ENCODE data around the gene NTMT1.
"Not testable (repeated sequence)": the region's sequence is repeated elsewhere in the genome, so short reads cannot be mapped to it uniquely, and the experiment has no call there.

Gene NTMT1, protein sequence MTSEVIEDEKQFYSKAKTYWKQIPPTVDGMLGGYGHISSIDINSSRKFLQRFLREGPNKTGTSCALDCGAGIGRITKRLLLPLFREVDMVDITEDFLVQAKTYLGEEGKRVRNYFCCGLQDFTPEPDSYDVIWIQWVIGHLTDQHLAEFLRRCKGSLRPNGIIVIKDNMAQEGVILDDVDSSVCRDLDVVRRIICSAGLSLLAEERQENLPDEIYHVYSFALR

GRCh38 chr9:129626079-129626624, at the start of gene NTMT1:
Gene NTMT1 (plus strand): TSS chr9:129626163. CDS start chr9:129632704, 6,541 bp downstream.
- DNase-seq = peak; percentile 99

GRCh38 chr9:129576546-129577543, 49.1 kb upstream of the NTMT1 start:
- DNase-seq = no peak

DNA sequence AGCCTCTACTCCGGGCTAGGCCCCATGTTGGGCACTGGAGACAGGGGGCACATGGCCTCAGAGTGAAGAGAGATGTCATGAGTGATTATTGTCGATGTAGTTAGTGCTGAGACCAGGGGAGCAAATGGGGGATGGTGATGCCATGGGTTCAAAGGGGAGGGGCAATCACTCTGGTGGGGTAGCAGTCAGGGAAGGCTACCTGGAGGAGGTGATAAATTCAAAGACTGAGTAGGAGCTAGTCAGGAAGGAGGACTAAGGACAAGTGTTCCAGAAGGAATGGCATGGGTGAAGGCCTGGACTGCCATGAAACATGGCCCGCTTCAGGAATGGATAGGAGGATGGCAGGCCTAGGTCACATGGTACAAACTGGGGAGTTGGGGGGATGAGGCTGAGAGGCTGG, 46.7 kb upstream of the NTMT1 start:
- no peak for DNase-seq

DNA sequence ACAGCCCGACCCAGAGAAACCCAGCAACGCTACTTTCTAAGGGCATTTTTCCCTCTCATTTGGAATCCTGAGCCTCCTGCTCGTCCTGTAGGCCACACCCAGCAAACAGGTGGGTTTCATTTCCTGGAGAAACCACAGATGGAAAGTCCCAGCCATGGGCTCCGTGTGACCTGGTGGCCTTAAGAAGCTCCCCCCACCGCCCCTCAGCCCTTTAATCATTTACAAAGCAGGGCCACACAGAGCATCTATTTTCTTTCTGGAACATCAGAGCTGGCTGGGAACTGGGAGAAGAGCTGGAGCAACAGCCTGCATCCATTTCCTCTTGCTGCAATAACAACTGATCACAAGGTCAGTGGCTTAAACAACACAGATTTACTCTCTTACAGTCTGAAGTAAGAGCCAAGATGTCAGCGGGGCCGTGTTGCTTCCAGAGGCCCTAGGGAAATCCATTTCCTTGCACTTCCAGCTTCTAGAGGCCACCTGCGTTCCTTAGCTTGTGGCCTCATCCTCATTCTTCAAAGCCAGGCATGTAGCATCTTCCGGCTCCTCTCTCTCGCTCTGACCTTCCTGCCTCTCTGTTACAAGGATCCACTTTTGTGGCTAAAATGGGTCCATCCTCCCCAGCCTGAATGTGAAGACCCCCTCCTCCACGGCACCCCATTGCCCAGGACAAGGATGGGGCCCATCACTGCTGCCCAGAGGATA, 45.6 kb upstream of the NTMT1 start:
- DNase-seq = no peak

- DNase-seq = no peak
These were observed 44.3 kb upstream of the NTMT1 start for GRCh38 chr9:129581505-129582189.

- no peak for DNase-seq
These were observed 43.1 kb upstream of the NTMT1 start for GRCh38 chr9:129582855-129583254.

DNA sequence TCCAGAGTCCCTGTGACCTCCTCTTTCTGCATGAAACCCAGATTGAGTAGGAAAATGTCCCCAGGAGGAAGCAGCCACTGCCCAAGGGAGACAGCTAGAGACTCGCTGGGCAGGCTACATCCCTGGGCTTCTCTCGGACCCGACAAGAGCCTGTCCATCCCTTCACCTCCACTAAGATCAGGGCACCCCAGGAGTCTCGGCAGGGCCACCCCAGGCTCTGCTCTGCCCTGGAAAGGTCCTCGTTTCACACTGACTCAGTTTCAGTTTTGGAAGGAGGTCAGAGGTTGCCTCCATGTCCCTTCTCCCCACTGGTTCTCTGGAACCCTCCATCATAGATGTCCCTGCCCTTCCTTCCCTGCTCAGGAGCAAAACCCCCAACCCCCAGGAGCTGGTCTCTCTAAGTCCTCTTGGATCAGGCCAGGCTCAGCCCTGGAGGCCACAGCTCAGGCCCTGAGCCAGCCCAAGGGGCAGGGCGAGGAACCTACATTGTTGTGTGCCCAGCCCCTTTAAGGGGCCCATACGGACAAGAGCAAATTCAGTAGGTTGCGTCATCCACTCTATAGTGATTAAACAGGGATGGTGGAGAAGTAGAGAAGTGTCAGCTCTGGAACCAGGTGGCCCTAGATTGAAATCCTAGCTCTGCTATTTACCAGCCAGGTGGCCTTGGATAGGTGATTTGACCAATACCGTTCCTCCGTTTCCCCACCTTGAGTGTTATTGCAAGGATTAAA, 42.5 kb upstream of the NTMT1 start:
- no peak for DNase-seq

GRCh38 chr9:129584136-129584535, 41.8 kb upstream of the NTMT1 start:
- DNase-seq = no peak

DNA sequence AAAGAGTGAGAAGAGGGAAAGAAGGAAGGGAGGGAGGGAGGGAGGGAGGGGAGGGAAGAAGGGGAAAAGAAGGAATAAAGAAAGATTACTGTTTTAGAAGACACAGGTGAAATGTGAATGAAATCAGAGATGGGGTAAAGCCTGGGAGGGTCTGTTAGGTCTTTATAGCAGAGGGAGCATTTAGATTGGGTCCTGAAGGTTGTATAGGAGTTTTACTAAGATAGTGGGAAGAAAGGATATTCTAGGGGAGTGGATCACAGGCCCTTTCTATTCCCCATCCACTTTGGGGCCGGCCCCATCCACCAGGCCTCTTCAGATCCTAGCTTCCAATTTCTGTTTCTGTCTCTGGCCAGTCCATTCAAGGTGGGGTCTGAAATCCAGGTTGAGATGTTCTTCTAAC, 40.6 kb upstream of the NTMT1 start:
- no peak for DNase-seq

DNA sequence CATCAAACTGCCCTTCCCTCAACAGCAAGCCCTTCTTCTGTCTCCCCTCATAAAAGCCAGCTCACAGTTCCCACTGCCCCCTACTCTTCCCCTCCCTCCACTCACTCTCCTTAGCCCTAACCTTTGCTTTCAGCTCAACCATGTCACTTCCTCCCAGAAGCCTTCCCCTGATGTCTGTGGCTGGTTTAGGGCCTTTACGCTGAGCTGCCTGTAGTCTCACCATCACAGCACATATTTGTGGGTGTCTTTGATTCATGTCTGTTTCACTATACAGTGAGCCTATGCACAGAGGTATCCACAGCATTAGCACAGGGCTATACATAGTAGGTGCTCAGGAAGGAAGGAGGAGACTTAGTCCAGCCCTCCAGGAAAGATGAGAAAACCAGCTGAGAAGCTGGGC, 39.7 kb upstream of the NTMT1 start:
- no peak for DNase-seq

DNA sequence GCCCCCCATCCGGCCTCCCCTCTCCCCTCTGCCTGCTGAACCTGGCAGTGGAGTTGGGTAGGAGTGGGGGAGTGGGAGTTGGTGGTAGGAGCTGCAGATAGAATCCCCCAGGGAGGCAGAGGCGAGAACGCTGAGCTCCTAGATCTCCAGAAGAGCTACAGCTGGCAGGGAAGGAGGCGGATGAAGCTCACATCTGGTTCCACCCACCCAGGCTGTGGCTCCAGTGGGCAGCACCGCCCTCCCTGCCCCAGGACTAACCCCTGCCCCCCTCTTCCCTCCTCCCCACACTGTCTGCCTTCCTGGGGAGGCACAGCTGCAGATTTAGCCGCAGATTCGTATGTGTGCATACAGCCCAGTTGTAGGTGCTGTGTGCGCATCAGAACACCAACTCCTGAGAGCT, 39.3 kb upstream of the NTMT1 start:
- DNase-seq = no peak

DNA sequence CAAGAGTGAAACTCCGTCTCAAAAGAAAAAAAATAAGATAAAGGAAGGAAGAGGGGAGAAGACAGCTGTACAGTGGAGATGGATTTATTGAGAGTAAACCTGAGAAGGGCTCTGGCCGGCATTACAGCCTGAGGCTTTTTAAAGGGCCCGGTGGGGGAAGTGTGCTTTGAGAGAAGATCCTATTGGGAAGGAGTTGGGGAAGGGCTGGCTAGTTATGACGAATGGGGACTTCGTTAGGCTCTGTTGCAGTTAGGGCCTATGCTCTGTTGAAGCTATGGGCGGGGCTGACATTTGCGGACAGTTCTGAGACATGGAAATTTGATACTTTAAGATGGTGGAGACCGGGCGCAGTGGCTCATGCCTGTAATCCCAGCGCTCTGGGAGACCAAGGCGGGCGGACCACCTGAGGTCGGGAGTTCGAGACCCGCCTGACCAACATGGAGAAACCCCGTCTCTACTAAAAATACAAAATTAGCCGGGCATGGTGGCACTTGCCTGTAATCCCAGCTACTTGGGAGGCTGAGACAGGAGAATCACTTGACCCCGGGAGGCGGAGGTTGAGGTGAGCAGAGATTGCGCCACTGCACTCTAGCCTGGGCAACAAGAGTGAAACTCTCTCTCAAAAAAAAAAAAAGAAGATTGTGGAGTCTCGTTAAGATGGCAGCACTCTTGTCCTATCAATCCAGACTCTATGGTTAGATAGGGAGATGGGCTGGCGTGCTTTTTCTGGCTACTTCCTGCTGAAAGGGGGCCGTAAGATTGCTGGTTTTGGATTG, 38.3 kb upstream of the NTMT1 start:
- no peak for DNase-seq

- no peak for DNase-seq
These were observed 35.5 kb upstream of the NTMT1 start for GRCh38 chr9:129590466-129590865.

- no peak for DNase-seq
These were observed 34.0 kb upstream of the NTMT1 start for GRCh38 chr9:129591916-129592315.

DNA sequence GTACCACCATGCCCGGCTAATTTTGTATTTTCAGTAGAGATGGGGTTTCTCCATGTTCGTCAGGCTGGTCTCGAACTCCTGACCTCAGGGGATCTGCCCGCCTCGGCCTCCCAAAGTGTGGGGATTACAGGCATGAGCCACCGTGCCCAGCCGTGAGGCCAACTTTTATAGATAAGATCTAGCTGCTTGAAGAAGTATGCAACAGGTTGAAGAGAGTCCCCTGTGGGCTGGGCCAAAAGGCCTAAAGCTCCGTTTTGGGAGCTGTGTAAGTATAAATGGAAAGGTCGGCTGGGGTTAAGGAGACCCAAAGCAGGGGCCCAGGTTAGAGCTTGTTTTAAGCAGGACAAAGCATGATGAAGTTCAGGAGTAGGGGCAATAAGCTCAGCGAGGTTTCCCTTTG, 33.2 kb upstream of the NTMT1 start:
- not testable (repeated sequence) for DNase-seq

DNA sequence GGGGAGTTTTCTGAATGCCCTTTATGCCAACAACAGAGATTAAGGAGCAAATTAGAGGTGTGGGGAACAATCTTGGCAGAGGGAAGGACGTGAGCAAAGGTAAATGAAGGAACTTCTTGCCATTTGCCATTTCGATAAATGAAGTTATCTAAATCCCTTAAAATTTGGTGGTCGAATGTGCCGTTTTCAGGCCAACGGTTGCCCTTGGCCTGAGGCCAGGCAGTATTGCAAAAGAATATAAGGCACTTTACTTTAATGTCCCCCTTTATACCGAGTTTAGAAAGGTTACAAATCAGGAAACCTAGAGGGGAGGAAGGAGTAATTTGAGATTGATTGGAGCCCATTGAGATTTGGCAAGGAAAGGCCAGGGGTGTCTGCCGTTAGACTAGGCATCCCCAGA, 31.3 kb upstream of the NTMT1 start:
- DNase-seq = no peak

DNA sequence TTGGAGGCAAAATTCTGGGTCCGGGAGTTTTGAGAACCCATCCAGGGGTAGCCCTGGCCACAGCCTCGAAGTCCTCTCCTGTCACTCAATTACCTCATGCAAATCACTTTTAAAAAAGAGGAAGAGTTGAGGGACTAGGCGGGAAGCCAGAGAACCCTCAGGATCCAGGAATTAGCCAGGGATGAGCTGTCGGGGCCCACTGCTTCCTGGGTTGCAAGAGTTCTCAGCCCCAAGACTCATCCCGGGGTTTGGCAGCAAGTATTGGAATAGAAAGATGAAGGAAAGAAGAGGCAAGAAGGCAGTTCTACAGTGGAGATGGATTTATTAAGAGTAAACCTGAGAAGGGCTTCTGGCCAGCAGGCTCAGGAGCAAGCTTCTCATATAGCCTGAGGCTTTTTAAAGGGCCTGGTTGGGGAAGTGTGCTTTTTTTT, 30.6 kb upstream of the NTMT1 start:
- no peak for DNase-seq

GRCh38 chr9:129595903-129596540, 29.9 kb upstream of the NTMT1 start:
- DNase-seq = no peak

- DNase-seq = no peak
These were observed 29.2 kb upstream of the NTMT1 start for GRCh38 chr9:129596541-129597331.

All from activated CD8-positive, alpha-beta memory T cell treated with anti-CD3 and anti-CD28 coated beads, Interleukin-2, amount 50 U/mL, for 48 hours (primary cell).